A172 (cell line): Measurements from ENCODE around the gene PIK3C2B. TPM values are rescaled to one million over a fixed set of nuclear protein-coding genes. Genes with fewer than 3 reads are reported as not detected.
"Not testable (repeated sequence)": the region's sequence is repeated elsewhere in the genome, so short reads cannot be mapped to it uniquely, and the experiment has no call there.

Experiments
- DNase-seq: peaks from one replicate; pipeline ENCODE4 v3.0.0-alpha.2; 2015; ENCODE audit warnings: low spot score
- total RNA-seq: library from RNA; depleted of rRNA; stranded (reverse); fragments of >200 nt; shearing (Covaris generic); gene quantifications from 2 replicates; pipeline ENCODE4 v1.2.3, GENCODE V29; 2014; rRNA removed

PIK3C2B gene
- total RNA-seq = 2.0 and 2.5 TPM in 2 replicates

GRCh38 chr1:204494281-204495077 is at the start of gene PIK3C2B:
Gene PIK3C2B (minus strand): TSS chr1:204494805. CDS start chr1:204469802, 25,003 bp downstream.
- DNase-seq = peak; percentile 57

- peak; percentile 70 for DNase-seq
Measured at GRCh38 chr1:204544321-204544720, 49.7 kb upstream of the PIK3C2B start.

- DNase-seq = no peak
Measured at GRCh38 chr1:204541626-204542025, 47.0 kb upstream of the PIK3C2B start.

GRCh38 chr1:204532832-204533231 is 38.2 kb upstream of the PIK3C2B start:
- no peak for DNase-seq

- no peak for DNase-seq
Measured at GRCh38 chr1:204530932-204531331, 36.3 kb upstream of the PIK3C2B start.

GRCh38 chr1:204529371-204529895 is 34.8 kb upstream of the PIK3C2B start:
- no peak for DNase-seq

- DNase-seq = no peak
Measured at GRCh38 chr1:204528677-204529076, 34.1 kb upstream of the PIK3C2B start.

- DNase-seq = no peak
Measured at GRCh38 chr1:204528241-204528640, 33.6 kb upstream of the PIK3C2B start.

GRCh38 chr1:204524986-204525385 is 30.4 kb upstream of the PIK3C2B start:
- no peak for DNase-seq

GRCh38 chr1:204523605-204524215 is 29.1 kb upstream of the PIK3C2B start:
- peak; percentile 38 for DNase-seq

GRCh38 chr1:204521941-204522521 is 27.4 kb upstream of the PIK3C2B start:
- DNase-seq = not testable (repeated sequence)

GRCh38 chr1:204520834-204521709 is 26.5 kb upstream of the PIK3C2B start:
- peak; percentile 86 for DNase-seq

GRCh38 chr1:204517382-204517781 is 22.8 kb upstream of the PIK3C2B start:
- not testable (repeated sequence) for DNase-seq

GRCh38 chr1:204516180-204516879 is 21.7 kb upstream of the PIK3C2B start, which contains the start of gene MDM4:
Gene MDM4 (plus strand): TSS chr1:204516406. CDS start chr1:204525519, 9,113 bp downstream.
- DNase-seq = peak; percentile 96

- no peak for DNase-seq
Measured at GRCh38 chr1:204514828-204515227, 20.2 kb upstream of the PIK3C2B start.

GRCh38 chr1:204513117-204513716 is 18.6 kb upstream of the PIK3C2B start:
- no peak for DNase-seq

- DNase-seq = no peak
Measured at GRCh38 chr1:204511366-204511765, 16.8 kb upstream of the PIK3C2B start.

GRCh38 chr1:204509186-204509635 is 14.6 kb upstream of the PIK3C2B start:
- DNase-seq = no peak

- DNase-seq = peak; percentile 68
Measured at GRCh38 chr1:204507317-204508105, 12.9 kb upstream of the PIK3C2B start.
